Stimulated activated naive CD4-positive, alpha-beta T cell treated with Interleukin-2 at 50 U/mL for 16 hours (primary cell): ENCODE data around the gene CTDNEP1.

Experiments
- DNase-seq: peaks from one replicate; lab custom pipeline; 2025; lab: John Stamatoyannopoulos, UW

Gene CTDNEP1

GRCh38 chr17:7226721-7227710, 24.5 kb downstream of the CTDNEP1 start:
- DNase-seq: no peak

GRCh38 chr17:7225711-7226331, 25.7 kb downstream of the CTDNEP1 start:
- DNase-seq: no peak

GRCh38 chr17:7224661-7225111, 26.8 kb downstream of the CTDNEP1 start:
- no peak for DNase-seq

- no peak for DNase-seq
Measured at GRCh38 chr17:7224110-7224509, 27.4 kb downstream of the CTDNEP1 start.

GRCh38 chr17:7223375-7223774, 28.2 kb downstream of the CTDNEP1 start:
- DNase-seq: no peak

- no peak for DNase-seq
Measured at GRCh38 chr17:7222972-7223292, 28.6 kb downstream of the CTDNEP1 start.

- no peak for DNase-seq
Measured at GRCh38 chr17:7222093-7222971, 29.2 kb downstream of the CTDNEP1 start.

- DNase-seq: no peak
Measured at GRCh38 chr17:7221278-7222092, 30.0 kb downstream of the CTDNEP1 start.

- DNase-seq: peak; percentile 48
Measured at GRCh38 chr17:7220593-7221277, 30.8 kb downstream of the CTDNEP1 start.

- DNase-seq: peak; percentile 77
Measured at GRCh38 chr17:7219812-7220592, 31.5 kb downstream of the CTDNEP1 start, which contains the start of the genes ACADVL and DLG4. TSS of gene ACADVL (plus strand) at chr17:7219938. CDS start at chr17:7219985, 47 bp downstream. TSS of gene DLG4 (minus strand) at chr17:7219836.

GRCh38 chr17:7219229-7219811, 32.2 kb downstream of the CTDNEP1 start:
- DNase-seq: no peak

- DNase-seq: no peak
Measured at GRCh38 chr17:7218758-7219157, 32.8 kb downstream of the CTDNEP1 start.

- DNase-seq: no peak
Measured at GRCh38 chr17:7218166-7218565, 33.4 kb downstream of the CTDNEP1 start.

- no peak for DNase-seq
Measured at GRCh38 chr17:7217113-7217987, 34.2 kb downstream of the CTDNEP1 start.

- DNase-seq: no peak
Measured at GRCh38 chr17:7216242-7217112, 35.1 kb downstream of the CTDNEP1 start.

GRCh38 chr17:7215652-7216180, 35.8 kb downstream of the CTDNEP1 start:
- DNase-seq: no peak

GRCh38 chr17:7215136-7215638, 36.3 kb downstream of the CTDNEP1 start:
- no peak for DNase-seq
